Vagina (tissue), 2 donors: Measurements from ENCODE around the gene RASGRP1. TPM values are rescaled to one million over a fixed set of nuclear protein-coding genes. Genes with fewer than 3 reads are reported as not detected.

ENCODE experiments used
- DNase-seq, 2 donors: peaks; one replicate each; pipeline ENCODE4 v3.0.0-alpha.2; 2017; ENCODE audit errors: extremely low spot score in 2 of 2
- H3K27ac ChIP-seq: fragments of 200-600 bp; sonication (generic); one replicate; pipeline ENCODE4 v1.5.1; 2019
- H3K27me3 ChIP-seq: fragments of 200-600 bp; sonication (generic); one replicate; pipeline ENCODE4 v1.5.1; 2019
- H3K36me3 ChIP-seq, 2 donors: fragments of 200-600 bp; sonication (generic); one replicate each; pipeline ENCODE4 v1.5.1; 2017 to 2019
- H3K4me1 ChIP-seq: fragments of 200-600 bp; sonication (generic); one replicate; pipeline ENCODE4 v1.5.1; 2019
- H3K4me3 ChIP-seq, 2 donors: fragments of 200-600 bp; sonication (generic); 1 replicate in 1 of 2; 2 replicates in 1 of 2; pipeline ENCODE4 v1.5.1; 2016 to 2019
- H3K9me3 ChIP-seq: fragments of 200-600 bp; sonication (generic); one replicate; pipeline ENCODE4 v1.5.1; 2019
- POLR2A ChIP-seq, 2 donors: fragments of 450-650 bp; IDR thresholded peaks; one replicate each; pipeline ENCODE4 v1.6.1; 2017; ENCODE audit warnings: antibody characterized with exemption in 2 of 2, mild to moderate bottlenecking in 2 of 2, moderate library complexity in 2 of 2
- POLR2AphosphoS5 ChIP-seq, 2 donors: sonication (generic); formaldehyde crosslinking; IDR thresholded peaks; one replicate each; pipeline ENCODE4 v1.9.0; 2017; ENCODE audit warnings: antibody characterized with exemption in 2 of 2, mild to moderate bottlenecking in 2 of 2, low read depth in 1 of 2; ENCODE audit not compliant: insufficient read depth in 1 of 2
- intact Hi-C: fragments of 100-400 bp; cut with DNase I; formaldehyde crosslinking; loops from one replicate; pipeline ENCODE4 v1.15.1; 2023
- total RNA-seq: library from RNA; depleted of rRNA; stranded (reverse); fragments of >200 nt; gene quantifications from one replicate; pipeline ENCODE4 v1.2.3, GENCODE V29; 2016
- TF ChIP-seq, protein P1 (sequence below), 3 experiments: fragments of 450-650 bp in 2 of 3; fragments of 200-600 bp in 1 of 3; sonication (generic) in 1 of 3; IDR thresholded peaks; one replicate each; pipeline ENCODE4 v1.5.1; 2017 to 2019; ENCODE audit warnings: antibody characterized with exemption in 3 of 3, mild to moderate bottlenecking in 2 of 3, moderate library complexity in 2 of 3

RASGRP1 gene
- total RNA-seq, 1 donor from 2014 or later: 8.8 TPM

DNA sequence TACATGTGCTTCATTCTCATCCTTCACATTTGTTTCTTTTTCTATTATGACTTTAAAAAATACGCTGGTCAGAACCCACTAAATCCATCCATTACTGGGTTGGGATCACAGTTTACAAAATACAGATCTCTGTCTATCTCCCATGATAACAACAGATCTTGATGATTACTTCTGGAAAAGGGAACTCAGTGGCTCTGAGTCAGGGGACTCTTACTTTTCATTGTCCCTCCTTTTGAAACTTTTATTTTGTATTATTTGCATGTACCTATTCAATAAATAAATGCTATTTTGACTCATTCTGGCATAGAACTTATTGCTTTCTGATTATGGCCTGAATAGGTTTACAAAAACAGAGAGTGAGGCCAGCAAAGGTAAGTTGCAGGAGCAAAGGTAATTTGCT is 11.6 kb upstream of the RASGRP1 start:
- DNase-seq: no peak
- H3K27ac ChIP-seq: no peak overlapping the region
- intact Hi-C loops: no loop called here
- no peaks in the 10 kb centered on the region for H3K36me3 ChIP-seq
- no peak overlapping the region for H3K4me3 ChIP-seq
- TF ChIP-seq POLR2A (IDR thresholded peaks at IDR 0.05): no peak
- no peak for TF ChIP-seq POLR2AphosphoS5 (IDR thresholded peaks at IDR 0.05; ENCODE audit: insufficient read depth in 1 of 2, low read depth in 1 of 2)
- TF ChIP-seq, protein P1, sequence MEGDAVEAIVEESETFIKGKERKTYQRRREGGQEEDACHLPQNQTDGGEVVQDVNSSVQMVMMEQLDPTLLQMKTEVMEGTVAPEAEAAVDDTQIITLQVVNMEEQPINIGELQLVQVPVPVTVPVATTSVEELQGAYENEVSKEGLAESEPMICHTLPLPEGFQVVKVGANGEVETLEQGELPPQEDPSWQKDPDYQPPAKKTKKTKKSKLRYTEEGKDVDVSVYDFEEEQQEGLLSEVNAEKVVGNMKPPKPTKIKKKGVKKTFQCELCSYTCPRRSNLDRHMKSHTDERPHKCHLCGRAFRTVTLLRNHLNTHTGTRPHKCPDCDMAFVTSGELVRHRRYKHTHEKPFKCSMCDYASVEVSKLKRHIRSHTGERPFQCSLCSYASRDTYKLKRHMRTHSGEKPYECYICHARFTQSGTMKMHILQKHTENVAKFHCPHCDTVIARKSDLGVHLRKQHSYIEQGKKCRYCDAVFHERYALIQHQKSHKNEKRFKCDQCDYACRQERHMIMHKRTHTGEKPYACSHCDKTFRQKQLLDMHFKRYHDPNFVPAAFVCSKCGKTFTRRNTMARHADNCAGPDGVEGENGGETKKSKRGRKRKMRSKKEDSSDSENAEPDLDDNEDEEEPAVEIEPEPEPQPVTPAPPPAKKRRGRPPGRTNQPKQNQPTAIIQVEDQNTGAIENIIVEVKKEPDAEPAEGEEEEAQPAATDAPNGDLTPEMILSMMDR (IDR thresholded peaks at IDR 0.05): no peak
- H3K4me1 ChIP-seq: no peaks in the 10 kb centered on the region
- H3K27me3 ChIP-seq: no peaks in the 10 kb centered on the region
- no peaks in the 10 kb centered on the region for H3K9me3 ChIP-seq

DNA sequence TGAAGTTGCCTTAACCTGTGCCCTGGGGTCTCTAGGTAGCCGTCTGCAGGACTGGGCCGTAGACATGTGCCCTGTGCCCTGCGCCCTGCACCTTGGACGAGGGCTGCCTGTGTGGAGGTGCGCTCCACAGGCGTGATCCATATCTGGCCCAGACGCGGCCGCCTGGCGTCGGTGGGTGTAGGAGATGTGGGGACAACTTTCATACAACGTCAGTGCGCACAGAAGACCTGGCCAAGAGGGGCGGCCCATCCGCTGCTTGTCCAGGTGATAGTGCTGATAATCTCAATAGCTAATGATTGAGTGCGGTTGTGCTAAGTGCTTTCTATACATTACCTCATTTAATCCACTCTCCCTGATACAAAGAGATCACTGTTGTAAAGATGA is 665 bp upstream of the RASGRP1 start:
- peak overlapping the region in 1 of 2 donors; percentile 55 for H3K4me3 ChIP-seq
- H3K4me1 ChIP-seq: peaks cover 6% of the 10 kb centered on the region
- H3K27ac ChIP-seq: no peak overlapping the region
- intact Hi-C loops: no loop called here
- H3K9me3 ChIP-seq: no peaks in the 10 kb centered on the region
- no peak for DNase-seq
- H3K36me3 ChIP-seq: no peaks in the 10 kb centered on the region
- TF ChIP-seq, protein P1 (IDR thresholded peaks at IDR 0.05): no peak
- TF ChIP-seq POLR2AphosphoS5 (IDR thresholded peaks at IDR 0.05; ENCODE audit: insufficient read depth in 1 of 2, low read depth in 1 of 2) (no peak), POLR2A (IDR thresholded peaks at IDR 0.05) (no peak)
- no peaks in the 10 kb centered on the region for H3K27me3 ChIP-seq

DNA sequence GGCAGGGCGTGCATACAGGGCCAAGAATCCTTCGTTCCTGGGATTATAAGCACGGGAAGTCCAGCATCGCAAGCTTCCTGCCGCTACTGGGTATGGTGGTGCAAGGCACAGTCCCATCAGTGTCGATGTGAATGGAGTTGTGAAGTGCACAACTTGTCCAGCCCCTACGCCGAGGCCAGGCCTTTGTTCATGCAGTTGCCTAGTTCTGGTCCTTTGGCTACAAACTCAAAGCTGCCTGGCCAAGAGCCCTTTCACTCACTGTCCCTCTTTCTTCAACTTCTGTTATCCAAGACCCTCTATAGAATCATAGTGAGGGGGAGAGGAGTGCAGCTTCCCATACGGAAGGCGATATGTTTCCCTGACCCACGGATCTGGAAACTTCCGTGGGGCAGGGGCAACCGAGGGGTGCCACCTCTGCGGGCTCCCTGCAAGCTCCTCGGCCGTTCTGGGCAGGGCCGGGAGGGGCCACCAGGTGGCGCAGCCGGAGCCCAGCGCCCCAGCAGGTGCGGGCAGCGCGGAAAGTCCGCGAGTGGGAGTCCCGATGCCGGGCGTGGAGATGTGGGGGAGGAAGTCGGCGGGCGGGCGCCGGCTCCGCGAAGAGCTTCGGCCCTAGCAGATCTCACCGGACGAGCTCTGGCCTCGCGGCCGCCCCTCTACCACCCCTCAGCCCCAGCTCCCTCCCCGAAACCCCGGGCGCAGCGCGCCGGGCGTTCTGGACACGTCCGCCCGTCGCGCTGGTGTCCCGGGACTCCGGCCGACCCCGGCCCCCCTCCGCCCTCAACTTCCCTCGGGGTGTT is 693 bp downstream of the RASGRP1 start:
- H3K27me3 ChIP-seq: no peaks in the 10 kb centered on the region
- intact Hi-C loops: no loop called here
- H3K4me1 ChIP-seq: peaks cover 8% of the 10 kb centered on the region
- no peaks in the 10 kb centered on the region for H3K36me3 ChIP-seq
- peak overlapping the region; percentile 55 to 56 for H3K4me3 ChIP-seq
- no peaks in the 10 kb centered on the region for H3K9me3 ChIP-seq
- no peak for DNase-seq
- TF ChIP-seq, protein P1 (IDR thresholded peaks at IDR 0.05): peak in 2 of 3 experiments; percentile 52 to 69
- TF ChIP-seq POLR2A (IDR thresholded peaks at IDR 0.05): no peak
- H3K27ac ChIP-seq: peak overlapping the region; percentile 69

DNA sequence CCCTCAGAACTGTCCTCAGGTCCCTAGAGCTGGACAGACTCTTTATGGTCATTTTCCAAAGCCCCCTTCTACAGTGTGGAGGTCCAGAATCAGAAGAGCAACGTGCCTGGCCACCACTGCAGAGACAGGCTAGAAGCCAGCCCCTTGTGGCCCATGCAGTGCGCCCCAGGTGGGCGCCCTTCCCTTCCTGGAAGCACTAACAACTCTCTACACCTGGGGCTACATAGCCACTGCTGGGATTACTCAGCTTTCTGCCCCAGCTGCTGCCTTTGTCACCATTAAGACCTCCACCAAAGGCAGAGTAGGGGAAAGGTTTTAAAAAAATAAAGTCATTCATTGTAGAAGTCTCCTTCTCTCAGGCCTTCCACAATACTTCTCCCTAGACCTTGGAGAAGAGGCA is 2.3 kb downstream of the RASGRP1 start:
- Histone ChIP-seq H3K27ac (no peak overlapping the region), H3K9me3 (no peaks in the 10 kb centered on the region), H3K36me3 (no peaks in the 10 kb centered on the region), H3K4me3 (no peak overlapping the region), H3K27me3 (no peaks in the 10 kb centered on the region), H3K4me1 (peaks cover 11% of the 10 kb centered on the region)
- intact Hi-C loops: no loop called here
- TF ChIP-seq, protein P1 (IDR thresholded peaks at IDR 0.05): no peak
- no peak for TF ChIP-seq POLR2AphosphoS5 (IDR thresholded peaks at IDR 0.05; ENCODE audit: insufficient read depth in 1 of 2, low read depth in 1 of 2)
- TF ChIP-seq POLR2A (IDR thresholded peaks at IDR 0.05): no peak
- DNase-seq: no peak

DNA sequence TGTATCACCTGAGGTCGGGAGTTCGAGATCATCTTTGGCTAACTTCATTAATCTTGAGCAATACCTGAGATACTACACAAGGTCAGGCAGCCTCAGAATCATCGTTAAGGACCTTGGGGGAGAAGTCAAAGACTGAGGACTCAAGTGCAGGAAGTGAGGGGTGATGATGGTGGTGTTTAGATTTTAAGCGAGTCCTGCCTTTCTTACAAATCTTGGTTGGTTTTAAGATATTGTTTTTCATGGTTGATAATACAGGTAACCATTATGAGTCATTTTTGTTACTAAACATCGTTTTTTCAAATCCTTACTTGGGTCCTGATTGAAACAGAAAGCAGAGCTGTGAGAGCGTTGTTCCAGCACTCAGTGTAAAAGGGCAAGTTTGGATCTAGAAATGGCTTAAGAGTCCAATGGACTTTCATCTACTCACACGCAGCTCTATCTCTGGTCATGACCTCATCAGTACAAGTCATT is 4.1 kb downstream of the RASGRP1 start:
- intact Hi-C loops: no loop called here

More for the DNA sequence above, 4.1 kb downstream of the RASGRP1 start:
- Histone ChIP-seq H3K27ac (no peak overlapping the region), H3K4me1 (peaks cover 11% of the 10 kb centered on the region), H3K4me3 (no peak overlapping the region), H3K36me3 (no peaks in the 10 kb centered on the region), H3K9me3 (no peaks in the 10 kb centered on the region), H3K27me3 (no peaks in the 10 kb centered on the region)
- DNase-seq: no peak
- TF ChIP-seq POLR2A (IDR thresholded peaks at IDR 0.05) (no peak), POLR2AphosphoS5 (IDR thresholded peaks at IDR 0.05; ENCODE audit: insufficient read depth in 1 of 2, low read depth in 1 of 2) (no peak)
